Uterus (tissue), 2 donors: ENCODE data around the gene SUMO1.

Experiments used
- POLR2A ChIP-seq, 2 donors: fragments of 450-650 bp; IDR thresholded peaks; one replicate each; pipeline ENCODE4 v1.6.1; 2016; ENCODE audit warnings: antibody characterized with exemption in 2 of 2, mild to moderate bottlenecking in 1 of 2, moderate library complexity in 1 of 2
- TF ChIP-seq, protein P1 (sequence below), 4 experiments: fragments of 200-600 bp in 2 of 4; fragments of 450-650 bp in 2 of 4; sonication (generic) in 2 of 4; IDR thresholded peaks; one replicate each; pipeline ENCODE4 v1.5.1; 2016 to 2019; ENCODE audit warnings: antibody characterized with exemption in 4 of 4, mild to moderate bottlenecking in 2 of 4, moderate library complexity in 1 of 4

DNA sequence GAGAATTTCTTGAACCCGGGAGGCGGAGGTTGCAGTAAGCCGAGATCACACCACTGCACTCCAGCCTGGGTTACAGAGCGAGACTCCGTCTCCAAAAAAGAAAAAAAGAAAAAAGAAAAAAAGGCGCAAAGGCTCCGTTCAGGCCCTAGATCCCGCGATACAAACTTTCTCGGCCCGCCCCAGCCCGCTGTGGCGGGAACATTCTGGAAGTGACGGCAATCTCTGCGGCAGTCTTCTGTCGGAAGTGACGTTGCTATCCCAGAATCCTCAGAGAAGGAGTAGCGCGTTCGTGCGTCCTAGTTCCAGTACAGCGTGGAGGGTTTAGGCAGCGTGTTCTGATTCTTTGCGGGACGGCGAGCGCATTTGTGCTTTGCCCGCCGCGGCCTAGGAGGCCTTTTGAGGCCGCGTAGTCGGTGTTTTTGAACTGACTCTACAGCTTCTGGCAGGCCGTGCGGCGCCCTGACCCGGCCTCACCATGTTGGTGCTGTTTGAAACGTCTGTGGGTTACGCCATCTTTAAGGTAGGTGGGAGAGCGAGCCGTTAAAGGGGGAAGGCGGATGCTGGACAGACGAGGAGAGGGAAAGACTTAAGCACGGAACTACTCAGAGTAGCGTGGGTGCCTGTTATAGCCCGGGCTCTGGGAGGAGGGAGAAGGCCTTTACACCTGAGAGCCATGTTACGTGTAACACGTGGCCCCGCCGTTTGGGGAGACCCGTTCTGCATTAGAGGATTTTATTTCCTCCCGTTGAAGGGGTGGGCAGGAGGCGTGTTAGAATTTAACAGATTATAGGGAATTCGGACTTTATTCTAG is 27.3 kb upstream of the SUMO1 start, which contains the start of gene NOP58:
- TF ChIP-seq, protein P1, sequence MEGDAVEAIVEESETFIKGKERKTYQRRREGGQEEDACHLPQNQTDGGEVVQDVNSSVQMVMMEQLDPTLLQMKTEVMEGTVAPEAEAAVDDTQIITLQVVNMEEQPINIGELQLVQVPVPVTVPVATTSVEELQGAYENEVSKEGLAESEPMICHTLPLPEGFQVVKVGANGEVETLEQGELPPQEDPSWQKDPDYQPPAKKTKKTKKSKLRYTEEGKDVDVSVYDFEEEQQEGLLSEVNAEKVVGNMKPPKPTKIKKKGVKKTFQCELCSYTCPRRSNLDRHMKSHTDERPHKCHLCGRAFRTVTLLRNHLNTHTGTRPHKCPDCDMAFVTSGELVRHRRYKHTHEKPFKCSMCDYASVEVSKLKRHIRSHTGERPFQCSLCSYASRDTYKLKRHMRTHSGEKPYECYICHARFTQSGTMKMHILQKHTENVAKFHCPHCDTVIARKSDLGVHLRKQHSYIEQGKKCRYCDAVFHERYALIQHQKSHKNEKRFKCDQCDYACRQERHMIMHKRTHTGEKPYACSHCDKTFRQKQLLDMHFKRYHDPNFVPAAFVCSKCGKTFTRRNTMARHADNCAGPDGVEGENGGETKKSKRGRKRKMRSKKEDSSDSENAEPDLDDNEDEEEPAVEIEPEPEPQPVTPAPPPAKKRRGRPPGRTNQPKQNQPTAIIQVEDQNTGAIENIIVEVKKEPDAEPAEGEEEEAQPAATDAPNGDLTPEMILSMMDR (IDR thresholded peaks at IDR 0.05), result peak in 1 of 4 experiments; percentile 12
- TF ChIP-seq POLR2A (IDR thresholded peaks at IDR 0.05), result peak; percentile 94 to 96
